GM13977 (cell line): ENCODE results near the gene DTNA.
"Not testable (repeated sequence)": the region's sequence is repeated elsewhere in the genome, so short reads cannot be mapped to it uniquely, and the experiment has no call there.

Experiments used
- DNase-seq: peaks from one replicate; pipeline ENCODE4 v3.0.0; 2012; ENCODE audit warnings: low spot score
- in situ Hi-C: fragments of 300-500 bp; cut with MboI; formaldehyde crosslinking; loops from one replicate; pipeline ENCODE4 v1.12.0; 2022; ENCODE audit warnings: low sequenced_read_pairs, low pct_unique_long_range_greater_than_20kb, mixed read lengths, inconsistent platforms; ENCODE audit not compliant: unreplicated experiment
- TF ChIP-seq, protein P1 (sequence below): IDR thresholded peaks from 2 replicates; pipeline ENCODE4 v1.5.1; 2012; ENCODE audit warnings: mild to moderate bottlenecking, control low read depth; ENCODE audit not compliant: insufficient read depth; ENCODE audit errors: extremely low read depth, missing control alignments

The DTNA gene

DNA sequence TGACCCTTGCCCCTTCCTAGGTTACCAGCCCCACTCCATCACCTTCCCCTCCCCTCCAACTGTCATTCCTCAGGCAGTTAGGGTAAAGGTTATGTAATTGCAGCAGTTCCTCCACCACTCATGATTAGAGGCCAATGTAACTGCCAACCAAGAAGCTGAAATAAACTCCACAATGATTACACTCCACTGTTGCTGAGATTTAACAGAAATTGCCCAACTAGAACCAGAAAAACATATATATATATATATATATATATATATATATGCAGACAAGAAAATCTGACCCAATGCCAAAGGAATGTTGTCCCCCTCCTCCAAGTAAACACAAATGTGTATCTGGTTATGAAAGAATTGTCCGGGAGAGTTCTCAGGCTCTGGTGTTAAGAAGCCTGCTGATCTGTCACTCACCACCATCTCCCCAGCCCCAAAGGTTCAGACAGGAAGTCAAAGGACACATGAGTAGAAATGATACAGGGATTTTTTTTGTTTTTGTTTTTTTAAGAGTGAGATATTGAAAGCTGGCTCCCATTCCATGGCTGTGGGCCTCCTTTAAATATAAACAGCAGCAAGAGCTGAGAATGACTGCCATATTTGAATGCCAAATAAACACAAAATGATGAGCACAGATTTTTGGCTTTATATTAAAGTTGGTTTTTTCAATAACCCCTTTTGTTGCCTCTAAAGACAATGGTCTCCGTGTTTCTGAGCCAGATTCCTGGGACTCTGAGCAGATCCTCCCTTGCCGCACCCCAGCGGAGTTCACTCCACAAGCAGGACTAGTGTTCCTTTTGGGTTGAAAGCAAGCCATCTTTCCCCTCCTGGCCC lies 204.0 kb downstream of the DTNA start:
- TF ChIP-seq, protein P1, sequence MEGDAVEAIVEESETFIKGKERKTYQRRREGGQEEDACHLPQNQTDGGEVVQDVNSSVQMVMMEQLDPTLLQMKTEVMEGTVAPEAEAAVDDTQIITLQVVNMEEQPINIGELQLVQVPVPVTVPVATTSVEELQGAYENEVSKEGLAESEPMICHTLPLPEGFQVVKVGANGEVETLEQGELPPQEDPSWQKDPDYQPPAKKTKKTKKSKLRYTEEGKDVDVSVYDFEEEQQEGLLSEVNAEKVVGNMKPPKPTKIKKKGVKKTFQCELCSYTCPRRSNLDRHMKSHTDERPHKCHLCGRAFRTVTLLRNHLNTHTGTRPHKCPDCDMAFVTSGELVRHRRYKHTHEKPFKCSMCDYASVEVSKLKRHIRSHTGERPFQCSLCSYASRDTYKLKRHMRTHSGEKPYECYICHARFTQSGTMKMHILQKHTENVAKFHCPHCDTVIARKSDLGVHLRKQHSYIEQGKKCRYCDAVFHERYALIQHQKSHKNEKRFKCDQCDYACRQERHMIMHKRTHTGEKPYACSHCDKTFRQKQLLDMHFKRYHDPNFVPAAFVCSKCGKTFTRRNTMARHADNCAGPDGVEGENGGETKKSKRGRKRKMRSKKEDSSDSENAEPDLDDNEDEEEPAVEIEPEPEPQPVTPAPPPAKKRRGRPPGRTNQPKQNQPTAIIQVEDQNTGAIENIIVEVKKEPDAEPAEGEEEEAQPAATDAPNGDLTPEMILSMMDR, result no peak
- in situ Hi-C loops, result no loop called here
- no peak for DNase-seq

DNA sequence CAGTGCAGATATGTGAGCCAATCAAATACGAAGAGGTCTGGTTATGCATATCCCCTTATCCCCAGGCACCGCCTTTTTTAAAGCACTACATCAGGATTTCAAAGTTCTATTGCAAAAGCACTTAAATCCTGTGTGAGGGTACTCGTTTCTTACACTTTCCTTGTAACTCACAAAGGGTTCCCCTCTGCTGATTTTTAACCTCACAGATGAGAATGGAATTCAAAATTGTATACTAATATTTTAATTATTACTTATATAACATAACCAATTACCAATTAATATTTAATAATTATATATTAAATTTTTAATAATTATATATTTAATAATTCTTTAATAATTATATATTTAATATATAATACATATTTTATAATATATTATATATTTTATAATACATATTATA lies 204.9 kb downstream of the DTNA start:
- no peak for DNase-seq
- in situ Hi-C loops, result no loop called here

DNA sequence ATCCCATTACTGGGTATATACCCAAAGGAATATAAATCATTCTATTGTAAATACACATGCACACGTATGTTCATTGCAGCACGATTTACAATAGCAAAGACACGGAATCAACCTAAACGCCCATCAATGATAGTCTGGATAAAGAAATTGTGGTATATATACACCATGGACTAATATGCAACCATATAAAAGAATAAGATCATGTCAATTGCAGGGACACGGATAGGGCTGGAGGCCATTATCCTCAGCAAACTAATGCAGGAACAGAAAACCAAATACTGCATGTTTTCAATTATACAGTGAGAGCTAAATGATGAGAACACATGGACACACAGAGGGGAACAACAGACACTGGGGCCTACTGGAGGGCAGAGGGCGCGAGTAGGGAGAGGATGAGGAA lies 206.4 kb downstream of the DTNA start:
- in situ Hi-C loops, DNase-seq: not testable (repeated sequence)

More for the DNA sequence above, 204.9 kb downstream of the DTNA start:
- TF ChIP-seq, protein P1, result no peak

DNA sequence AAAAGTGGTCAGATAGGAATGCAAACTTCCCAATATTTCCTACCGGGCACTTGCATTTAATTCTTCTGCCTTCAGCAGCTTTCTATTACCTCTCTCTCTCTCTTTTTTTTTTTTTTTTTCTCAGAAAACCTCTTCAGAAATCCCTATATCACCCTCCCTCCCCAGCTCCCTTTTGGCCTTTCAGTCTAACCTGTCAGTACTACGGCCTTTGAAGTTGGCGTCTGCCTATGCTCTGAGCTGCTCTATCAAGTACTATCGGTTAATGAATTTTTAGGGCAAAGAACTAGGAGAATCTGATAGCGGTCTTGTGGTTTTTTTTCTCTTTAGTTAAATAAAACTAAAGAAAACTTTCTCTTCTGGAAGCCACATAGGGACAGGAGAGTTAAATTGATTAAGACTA lies 208.8 kb downstream of the DTNA start:
- TF ChIP-seq, protein P1, result no peak
- DNase-seq, result no peak
- in situ Hi-C loops, result no loop called here

DNA sequence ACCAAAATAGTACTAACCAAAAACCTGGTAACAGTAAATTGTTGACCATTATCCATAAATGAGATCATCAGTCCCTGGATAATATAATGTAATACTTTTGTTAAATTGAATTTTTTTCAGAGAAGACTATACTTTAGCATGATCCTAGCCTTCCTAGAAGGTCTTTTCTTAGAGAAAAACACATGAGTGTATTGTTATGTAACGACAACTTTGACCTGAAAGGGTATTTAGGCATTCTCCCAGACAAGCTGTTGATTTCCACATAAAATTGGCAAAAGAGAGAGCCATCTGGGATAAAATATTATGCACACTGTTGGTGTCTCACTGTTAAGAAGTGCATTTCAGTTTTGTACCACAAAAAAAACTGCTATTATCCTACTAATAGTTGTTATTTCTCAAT lies 211.1 kb downstream of the DTNA start:
- TF ChIP-seq, protein P1, result no peak
- in situ Hi-C loops, result no loop called here
- no peak for DNase-seq

DNA sequence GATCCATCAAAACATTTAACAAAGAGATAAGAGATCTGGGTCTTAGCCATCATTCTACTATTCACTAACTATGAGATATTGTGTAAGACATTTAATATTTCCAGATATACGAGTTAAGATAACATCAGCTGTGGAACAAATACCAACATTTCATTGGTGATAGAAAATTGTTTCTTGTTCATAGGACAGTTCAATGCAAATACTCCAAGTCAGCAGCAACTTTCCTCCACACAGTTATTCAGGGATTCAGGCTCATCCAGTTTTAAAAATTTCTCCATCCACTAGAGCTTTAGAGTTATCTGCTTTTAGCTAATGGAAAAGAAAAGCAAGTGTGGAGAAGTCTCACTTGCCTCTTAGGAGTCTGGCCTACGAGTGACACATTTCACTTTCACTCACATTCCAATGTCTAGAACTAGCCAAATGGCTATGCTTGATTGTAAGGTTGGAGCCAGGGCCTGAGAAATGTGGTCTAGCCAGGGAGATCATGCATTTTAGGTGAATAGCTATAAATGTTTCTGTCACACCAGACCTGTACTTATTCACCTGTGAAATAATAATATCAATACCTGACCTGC lies 211.8 kb downstream of the DTNA start:
- no peak for DNase-seq
- in situ Hi-C loops, result no loop called here
- TF ChIP-seq, protein P1, result no peak

DNA sequence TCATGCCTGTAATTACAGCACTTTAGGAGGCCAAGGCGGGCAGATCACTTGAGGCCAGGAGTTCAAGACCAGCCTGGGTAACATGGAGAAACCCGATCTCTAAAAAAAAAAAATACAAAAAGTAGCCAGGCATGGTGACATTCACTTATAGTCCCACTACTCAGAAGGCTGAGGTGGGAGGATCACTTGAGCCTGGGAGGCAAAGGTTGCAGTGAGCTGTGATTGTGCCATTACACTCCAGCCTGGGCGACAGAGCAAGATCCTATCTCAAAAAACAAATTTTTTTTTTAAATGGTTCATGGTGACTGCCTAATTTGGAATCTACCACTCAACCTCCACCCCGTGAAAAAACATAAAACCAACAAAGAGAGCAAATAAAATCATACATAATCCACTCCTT lies 212.5 kb downstream of the DTNA start:
- DNase-seq, in situ Hi-C loops: not testable (repeated sequence)
